SJSA1 (cell line): ENCODE data around the gene HMCN2. TPM values are rescaled to one million over a fixed set of nuclear protein-coding genes. Genes with fewer than 3 reads are reported as not detected.

Source experiments
- DNase-seq, 2 experiments: peaks; one replicate each; pipeline ENCODE4 v3.0.0-alpha.2; 2015 to 2020; ENCODE audit warnings: low spot score in 2 of 2, low read depth in 1 of 2
- H3K27ac ChIP-seq: fragments of 250-450 bp; sonication (Bioruptor Pico); 2 replicates; pipeline ENCODE4 v1.5.1; 2020; ENCODE audit warnings: mild to moderate bottlenecking, moderate library complexity
- H3K27me3 ChIP-seq: fragments of 250-450 bp; sonication (Bioruptor Pico); replicated peaks from 2 replicates; pipeline ENCODE4 v1.5.1; 2020; ENCODE audit warnings: mild to moderate bottlenecking, moderate library complexity
- H3K36me3 ChIP-seq: fragments of 250-450 bp; sonication (Bioruptor Pico); 2 replicates; pipeline ENCODE4 v1.5.1; 2020; ENCODE audit warnings: mild to moderate bottlenecking
- H3K4me1 ChIP-seq: fragments of 250-450 bp; sonication (Bioruptor Pico); replicated peaks from 2 replicates; pipeline ENCODE4 v1.6.1; 2021; ENCODE audit warnings: mild to moderate bottlenecking
- H3K4me3 ChIP-seq: fragments of 250-450 bp; sonication (Bioruptor Pico); 2 replicates; pipeline ENCODE4 v1.5.1; 2020; ENCODE audit warnings: mild to moderate bottlenecking
- H3K9me3 ChIP-seq: fragments of 250-450 bp; sonication (Bioruptor Pico); replicated peaks from 2 replicates; pipeline ENCODE4 v1.5.1; 2020; ENCODE audit warnings: mild to moderate bottlenecking
- total RNA-seq: library from RNA; depleted of rRNA; stranded (reverse); fragments of >200 nt; shearing (Covaris generic); gene quantifications from 2 replicates; pipeline ENCODE4 v1.2.3, GENCODE V29; 2014; rRNA removed

The HMCN2 gene, protein sequence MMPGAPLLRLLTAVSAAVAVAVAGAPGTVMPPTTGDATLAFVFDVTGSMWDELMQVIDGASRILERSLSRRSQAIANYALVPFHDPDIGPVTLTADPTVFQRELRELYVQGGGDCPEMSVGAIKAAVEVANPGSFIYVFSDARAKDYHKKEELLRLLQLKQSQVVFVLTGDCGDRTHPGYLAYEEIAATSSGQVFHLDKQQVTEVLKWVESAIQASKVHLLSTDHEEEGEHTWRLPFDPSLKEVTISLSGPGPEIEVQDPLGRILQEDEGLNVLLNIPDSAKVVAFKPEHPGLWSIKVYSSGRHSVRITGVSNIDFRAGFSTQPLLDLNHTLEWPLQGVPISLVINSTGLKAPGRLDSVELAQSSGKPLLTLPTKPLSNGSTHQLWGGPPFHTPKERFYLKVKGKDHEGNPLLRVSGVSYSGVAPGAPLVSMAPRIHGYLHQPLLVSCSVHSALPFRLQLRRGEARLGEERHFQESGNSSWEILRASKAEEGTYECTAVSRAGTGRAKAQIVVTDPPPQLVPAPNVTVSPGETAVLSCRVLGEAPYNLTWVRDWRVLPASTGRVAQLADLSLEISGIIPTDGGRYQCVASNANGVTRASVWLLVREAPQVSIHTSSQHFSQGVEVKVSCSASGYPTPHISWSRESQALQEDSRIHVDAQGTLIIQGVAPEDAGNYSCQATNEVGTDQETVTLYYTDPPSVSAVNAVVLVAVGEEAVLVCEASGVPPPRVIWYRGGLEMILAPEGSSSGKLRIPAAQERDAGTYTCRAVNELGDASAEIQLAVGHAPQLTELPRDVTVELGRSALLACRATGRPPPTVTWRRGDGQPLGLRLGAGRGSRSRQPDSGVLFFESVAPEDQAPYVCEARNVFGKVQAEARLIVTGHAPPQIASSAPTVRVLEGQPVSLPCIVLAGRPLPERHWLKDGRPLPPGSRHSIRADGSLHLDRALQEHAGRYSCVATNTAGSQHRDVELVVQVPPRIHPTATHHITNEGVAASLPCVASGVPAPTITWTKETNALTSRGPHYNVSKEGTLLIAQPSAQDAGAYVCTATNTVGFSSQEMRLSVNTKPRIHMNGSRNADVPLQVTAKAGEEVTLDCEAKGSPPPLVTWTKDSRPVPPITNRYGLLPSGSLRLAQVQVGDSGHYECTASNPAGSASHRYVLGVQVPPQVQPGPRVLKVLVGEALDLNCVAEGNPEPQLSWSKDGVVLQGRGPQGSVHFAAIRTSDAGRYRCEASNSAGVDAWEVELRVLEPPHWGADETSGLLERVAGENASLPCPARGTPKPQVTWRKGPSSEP (N-terminal part only)
- 1.2 and 1.9 TPM in 2 replicates for total RNA-seq

- H3K4me1 ChIP-seq, result peaks cover 8% of the 10 kb centered on the region
- no peaks in the 10 kb centered on the region for H3K36me3 ChIP-seq
- no peak for DNase-seq
- no peaks in the 10 kb centered on the region for H3K9me3 ChIP-seq
- no peak within 1 kb of the TSS for H3K27ac ChIP-seq
- peaks cover 37% of the 10 kb centered on the region for H3K27me3 ChIP-seq
- no peak within 1 kb of the TSS for H3K4me3 ChIP-seq
Measured at GRCh38 chr9:130265431-130266235, at the start of gene HMCN2. Gene HMCN2 (plus strand): TSS chr9:130265760. CDS start chr9:130265879, 119 bp downstream.

- Histone ChIP-seq H3K27me3 (no peaks in the 10 kb centered on the region), H3K9me3 (no peaks in the 10 kb centered on the region), H3K36me3 (peaks cover 8% of the 10 kb centered on the region), H3K4me1 (no peaks in the 10 kb centered on the region), H3K4me3 (no peak overlapping the region), H3K27ac (no peak overlapping the region)
- DNase-seq, result no peak
Measured at GRCh38 chr9:130217838-130218237, 47.7 kb upstream of the HMCN2 start.

DNA sequence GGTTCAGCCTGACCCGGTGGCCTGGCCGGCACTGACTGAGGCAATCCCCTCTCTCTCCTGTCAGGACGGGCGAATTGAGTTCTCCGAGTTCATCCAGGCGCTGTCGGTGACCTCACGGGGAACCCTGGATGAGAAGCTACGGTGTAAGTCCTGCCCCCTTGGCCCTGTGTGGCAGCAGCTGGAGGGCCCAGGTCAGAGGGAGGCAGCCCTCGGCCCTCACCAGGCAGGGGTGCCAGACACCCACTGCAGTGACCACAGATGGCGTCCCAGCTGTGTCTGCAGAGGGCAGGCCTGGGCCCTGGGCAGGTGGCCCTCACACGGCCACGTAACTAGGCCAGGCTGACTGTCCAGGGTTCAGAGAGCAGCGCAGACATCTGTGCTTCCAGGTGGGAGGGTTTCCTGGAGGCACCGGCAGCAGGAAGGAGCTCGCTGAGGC is 45.9 kb upstream of the HMCN2 start:
- H3K36me3 ChIP-seq, result peaks cover 10% of the 10 kb centered on the region
- no peaks in the 10 kb centered on the region for H3K4me1 ChIP-seq
- no peaks in the 10 kb centered on the region for H3K9me3 ChIP-seq
- no peaks in the 10 kb centered on the region for H3K27me3 ChIP-seq
- no peak overlapping the region for H3K4me3 ChIP-seq
- no peak overlapping the region for H3K27ac ChIP-seq
- DNase-seq, result no peak

DNA sequence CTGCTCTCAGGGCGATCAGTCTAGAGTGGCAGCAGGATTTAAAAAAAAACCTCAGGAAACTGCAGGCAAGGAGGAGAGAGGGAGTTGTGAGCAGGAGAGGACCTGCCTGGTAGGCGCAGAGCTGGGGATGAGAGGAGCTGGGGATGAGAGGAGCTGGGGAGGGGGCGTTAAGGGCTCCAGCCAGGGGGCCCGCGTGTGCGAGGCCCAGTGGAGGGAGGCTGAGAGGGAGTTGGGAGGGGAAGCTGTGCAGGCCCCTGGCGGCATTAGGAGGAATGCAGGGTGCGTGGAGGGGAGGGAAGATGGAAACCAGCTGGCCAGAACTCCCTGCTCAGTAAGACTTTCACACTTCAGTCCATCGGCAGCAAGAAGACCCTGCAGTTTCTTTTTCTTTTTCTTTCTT is 45.2 kb upstream of the HMCN2 start:
- Histone ChIP-seq H3K9me3 (no peaks in the 10 kb centered on the region), H3K27me3 (no peaks in the 10 kb centered on the region), H3K4me3 (no peak overlapping the region), H3K4me1 (no peaks in the 10 kb centered on the region), H3K27ac (no peak overlapping the region), H3K36me3 (peaks cover 16% of the 10 kb centered on the region)
- no peak for DNase-seq

- DNase-seq, result no peak
- no peak overlapping the region for H3K27ac ChIP-seq
- no peaks in the 10 kb centered on the region for H3K4me1 ChIP-seq
- H3K9me3 ChIP-seq, result no peaks in the 10 kb centered on the region; the same call in 1 of the 2 replicates
- peaks cover 38% of the 10 kb centered on the region for H3K36me3 ChIP-seq
- no peak overlapping the region for H3K4me3 ChIP-seq
- H3K27me3 ChIP-seq, result no peaks in the 10 kb centered on the region
Measured at GRCh38 chr9:130222833-130223232, 42.7 kb upstream of the HMCN2 start.

GRCh38 chr9:130225071-130225470 is 40.5 kb upstream of the HMCN2 start:
- Histone ChIP-seq H3K4me1 (no peaks in the 10 kb centered on the region), H3K36me3 (peaks cover 41% of the 10 kb centered on the region), H3K27me3 (no peaks in the 10 kb centered on the region), H3K9me3 (no peaks in the 10 kb centered on the region; the same call in 1 of the 2 replicates), H3K27ac (no peak overlapping the region), H3K4me3 (no peak overlapping the region)
- DNase-seq, result no peak

DNA sequence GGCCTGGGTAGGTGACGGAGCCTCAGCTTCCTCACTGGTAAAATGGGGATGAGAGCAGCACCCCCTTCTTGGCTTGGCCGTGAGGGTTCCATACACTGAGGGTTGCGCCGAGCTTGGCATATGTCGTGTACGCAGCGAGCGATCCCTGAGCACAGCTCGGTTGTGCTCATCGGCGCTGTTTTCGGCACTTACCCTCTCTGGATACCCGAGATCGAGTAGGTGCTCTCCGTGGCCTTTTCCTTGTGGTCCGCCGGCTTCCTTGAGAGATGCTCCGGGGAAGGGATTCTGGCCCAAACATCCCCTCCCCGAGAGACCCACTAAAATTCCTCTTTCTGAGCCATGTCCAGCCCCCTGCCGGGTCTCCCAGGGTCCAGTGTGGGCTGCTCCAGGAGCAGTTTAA is 40.0 kb upstream of the HMCN2 start:
- H3K9me3 ChIP-seq, result no peaks in the 10 kb centered on the region; the same call in 1 of the 2 replicates
- no peak overlapping the region for H3K27ac ChIP-seq
- no peak for DNase-seq
- H3K27me3 ChIP-seq, result no peaks in the 10 kb centered on the region
- H3K36me3 ChIP-seq, result peaks cover 44% of the 10 kb centered on the region
- no peaks in the 10 kb centered on the region for H3K4me1 ChIP-seq
- H3K4me3 ChIP-seq, result no peak overlapping the region

GRCh38 chr9:130226112-130226511 is 39.4 kb upstream of the HMCN2 start:
- no peaks in the 10 kb centered on the region for H3K4me1 ChIP-seq
- H3K27me3 ChIP-seq, result no peaks in the 10 kb centered on the region
- no peak overlapping the region for H3K27ac ChIP-seq
- H3K9me3 ChIP-seq, result no peaks in the 10 kb centered on the region; the same call in 1 of the 2 replicates
- peaks cover 44% of the 10 kb centered on the region for H3K36me3 ChIP-seq
- no peak for DNase-seq
- no peak overlapping the region for H3K4me3 ChIP-seq

- H3K27ac ChIP-seq, result no peak overlapping the region
- DNase-seq, result no peak
- H3K9me3 ChIP-seq, result no peaks in the 10 kb centered on the region; the same call in 1 of the 2 replicates
- H3K27me3 ChIP-seq, result no peaks in the 10 kb centered on the region
- H3K4me1 ChIP-seq, result no peaks in the 10 kb centered on the region
- H3K4me3 ChIP-seq, result no peak overlapping the region
- H3K36me3 ChIP-seq, result peaks cover 47% of the 10 kb centered on the region
Measured at GRCh38 chr9:130227833-130228232, 37.7 kb upstream of the HMCN2 start.

DNA sequence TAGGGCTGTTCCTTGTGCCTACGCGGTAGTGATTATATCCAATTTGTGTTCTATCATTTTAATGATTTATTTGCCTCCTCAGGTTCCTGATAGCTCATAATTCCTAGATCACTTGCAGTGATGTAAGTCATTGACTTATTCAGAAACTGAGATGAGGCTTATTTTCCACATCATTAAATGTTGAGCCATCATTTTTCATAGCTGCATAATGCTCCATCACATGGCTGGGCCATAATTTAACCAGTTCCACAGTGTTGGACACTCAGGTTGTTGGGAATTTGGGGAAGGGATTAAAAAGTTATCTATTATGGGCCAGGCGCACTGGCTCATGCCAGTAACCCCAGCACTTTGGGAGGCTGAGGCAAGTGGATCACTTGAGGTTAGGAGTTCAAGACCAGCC is 35.8 kb upstream of the HMCN2 start:
- Histone ChIP-seq H3K27ac (no peak overlapping the region), H3K27me3 (no peaks in the 10 kb centered on the region), H3K4me1 (peaks cover 6% of the 10 kb centered on the region), H3K36me3 (peaks cover 60% of the 10 kb centered on the region), H3K4me3 (no peak overlapping the region), H3K9me3 (no peaks in the 10 kb centered on the region; the same call in 1 of the 2 replicates)
- no peak for DNase-seq

GRCh38 chr9:130230631-130231030 is 34.9 kb upstream of the HMCN2 start:
- DNase-seq, result no peak
- H3K4me1 ChIP-seq, result peaks cover 9% of the 10 kb centered on the region
- H3K36me3 ChIP-seq, result peaks cover 53% of the 10 kb centered on the region

GRCh38 chr9:130232899-130233586 is 32.5 kb upstream of the HMCN2 start:
- H3K36me3 ChIP-seq, result peaks cover 36% of the 10 kb centered on the region
- no peak overlapping the region for H3K27ac ChIP-seq
- no peak for DNase-seq
- H3K27me3 ChIP-seq, result no peaks in the 10 kb centered on the region
- H3K4me1 ChIP-seq, result peaks cover 33% of the 10 kb centered on the region
- H3K9me3 ChIP-seq, result no peaks in the 10 kb centered on the region
- H3K4me3 ChIP-seq, result no peak overlapping the region

More at GRCh38 chr9:130230631-130231030, 34.9 kb upstream of the HMCN2 start:
- H3K9me3 ChIP-seq, result no peaks in the 10 kb centered on the region; the same call in 1 of the 2 replicates
- no peak overlapping the region for H3K4me3 ChIP-seq
- H3K27ac ChIP-seq, result no peak overlapping the region
- H3K27me3 ChIP-seq, result no peaks in the 10 kb centered on the region
